GM23338 (cell line): ENCODE data around the gene PLA2G4B. TPM values are rescaled to one million over a fixed set of nuclear protein-coding genes. Genes with fewer than 3 reads are reported as not detected.

Experiments used
- microRNA-seq: library from miRNA; unstranded; fragments of <30 nt; microRNA quantifications from one replicate; pipeline ENCODE4, GENCODE V29; 2017
- polyA plus RNA-seq: library from polyadenylated mRNA; unstranded; fragments of >200 nt; fragmentation: Nextera tagmentation; extraction: Ambion mirVana; gene quantifications from 2 replicates; pipeline ENCODE4 v1.2.1, GENCODE V29; 2016
- small RNA-seq: library from RNA; depleted of rRNA; stranded (forward); fragments of <200 nt; gene quantifications from one replicate; pipeline ENCODE3, GENCODE V24; 2014; ENCODE audit warnings: low replicate concordance
- total RNA-seq: library from RNA; depleted of rRNA; stranded (reverse); fragments of >200 nt; shearing (Covaris generic); gene quantifications from 2 replicates; pipeline ENCODE4 v1.2.3, GENCODE V29; 2014; rRNA removed

PLA2G4B gene
- total and polyA plus RNA-seq, 2 experiments from 2014 or later, result 4.4 to 9.6 TPM

Small RNA genes lying within 50 kb of the gene (microRNA-seq; reads per million reads assigned to microRNA genes)
- not detected for gene MIR4310

Small RNA genes lying within 50 kb of the gene (small RNA-seq; reads per million reads assigned to genes)
- gene JMJD7-PLA2G4B, result 0.07 reads per million
- gene MIR4310, result not detected
- not detected for gene RNA5SP393

Other genes starting within 250 kb of the PLA2G4B start
- 58.9 and 69.6 TPM in 2 replicates for gene MGA, start 178.4 kb upstream of the PLA2G4B start, total RNA-seq
- gene MGA, start 178.4 kb upstream of the PLA2G4B start, polyA plus RNA-seq, result 37.7 and 42.6 TPM in 2 replicates
- 8.9 and 10.2 TPM in 2 replicates for gene MAPKBP1, start 64.4 kb upstream of the PLA2G4B start, total RNA-seq
- 1.9 and 2.7 TPM in 2 replicates for gene MAPKBP1, start 64.4 kb upstream of the PLA2G4B start, polyA plus RNA-seq
- 8.5 and 13.8 TPM in 2 replicates for gene JMJD7, start 10.8 kb upstream of the PLA2G4B start, total RNA-seq
- 8.2 and 9.2 TPM in 2 replicates for gene JMJD7, start 10.8 kb upstream of the PLA2G4B start, polyA plus RNA-seq
- gene SPTBN5, start 55.2 kb downstream of the PLA2G4B start, total RNA-seq, result 1.0 and 1.1 TPM in 2 replicates
- 0.31 and 0.57 TPM in 2 replicates for gene SPTBN5, start 55.2 kb downstream of the PLA2G4B start, polyA plus RNA-seq
- gene EHD4, start 133.7 kb downstream of the PLA2G4B start, total RNA-seq, result 30.6 and 31.0 TPM in 2 replicates
- gene EHD4, start 133.7 kb downstream of the PLA2G4B start, polyA plus RNA-seq, result 11.2 and 13.0 TPM in 2 replicates
- gene PLA2G4E, start 182.2 kb downstream of the PLA2G4B start, total RNA-seq, result not detected in 2 replicates
- not detected in 2 replicates for gene PLA2G4E, start 182.2 kb downstream of the PLA2G4B start, polyA plus RNA-seq